Small intestine (tissue), 16 donors: ENCODE measurements around the gene BAZ1B. TPM values are rescaled to one million over a fixed set of nuclear protein-coding genes. Genes with fewer than 3 reads are reported as not detected.
"Not testable (repeated sequence)": the region's sequence is repeated elsewhere in the genome, so short reads cannot be mapped to it uniquely, and the experiment has no call there.

Experiments
- DNase-seq, 2 donors: peaks; one replicate each; pipeline versions ENCODE4 v3.0.0 to v3.0.0-alpha.2; 2013
- FAIRE-seq: peaks from 2 replicates; lab custom pipeline; 2012; peaks lifted over from hg19 to GRCh38; lab: Jason Lieb, UNC
- H3K27ac ChIP-seq, 3 donors: one replicate each; pipeline ENCODE4 v1.5.1; 2013; ENCODE audit warnings: low read length in 2 of 3, mild to moderate bottlenecking in 2 of 3, control low read depth in 1 of 3, inconsistent platforms in 1 of 3, low read depth in 1 of 3, moderate library complexity in 1 of 3
- H3K27me3 ChIP-seq, 3 donors: one replicate each; pipeline ENCODE4 v1.6.1; 2013; ENCODE audit warnings: low read length in 3 of 3, inconsistent platforms in 1 of 3; ENCODE audit not compliant: control insufficient read depth in 3 of 3, insufficient read depth in 3 of 3
- H3K36me3 ChIP-seq, 3 donors: one replicate each; pipeline ENCODE4 v1.6.1; 2013; ENCODE audit warnings: low read length in 3 of 3, inconsistent platforms in 1 of 3, low read depth in 1 of 3, mild to moderate bottlenecking in 1 of 3, moderate library complexity in 1 of 3; ENCODE audit not compliant: control insufficient read depth in 3 of 3, insufficient read depth in 2 of 3
- H3K4me1 ChIP-seq, 3 donors: one replicate each; pipeline ENCODE4 v1.6.1; 2013; ENCODE audit warnings: low read length in 2 of 3, inconsistent platforms in 1 of 3, low read depth in 1 of 3, mild to moderate bottlenecking in 1 of 3, moderate library complexity in 1 of 3; ENCODE audit not compliant: control insufficient read depth in 3 of 3, insufficient read depth in 2 of 3
- H3K4me3 ChIP-seq, 3 donors: one replicate each; pipeline ENCODE4 v1.5.1; 2013; ENCODE audit warnings: low read length in 3 of 3, control low read depth in 1 of 3, inconsistent platforms in 1 of 3, low read depth in 1 of 3, mild to moderate bottlenecking in 1 of 3, moderate library complexity in 1 of 3
- H3K9me3 ChIP-seq, 2 donors: one replicate each; pipeline ENCODE4 v1.6.1; 2013; ENCODE audit warnings: low read depth in 1 of 2, low read length in 1 of 2; ENCODE audit not compliant: control insufficient read depth in 2 of 2, insufficient read depth in 1 of 2
- WGBS, 3 donors: extraction: QIAGEN DNeasy Blood & Tissue Kit; methylation state at CpG; one replicate each; pipeline ENCODE4 v1.1.7; 2013; 5-methylcytosine and 5-hydroxymethylcytosine counted together
- long read RNA-seq, 10 donors: transcript quantifications; one replicate each; lab custom pipeline, GENCODE V29; 2026
- polyA plus RNA-seq, 4 donors: library from polyadenylated mRNA; stranded (reverse) in 3 of 4; unstranded in 1 of 4; fragments of 200-250 nt in 3 of 4; fragments of 120-200 nt in 1 of 4; gene quantifications; one replicate each; pipeline versions ENCODE4 v1.2.1 to v1.2.3, GENCODE V29; 2013
- donor health status: healthy with polysubstance abuse.
- donor health status: control.
- donor health status: control.
- donor health status: Bipolar disorder and iron deficiency.
- donor health status: healthy.

Gene BAZ1B
- 10 to 100 TPM; 15.7 to 34.4 (median 23.2) TPM for polyA plus RNA-seq
- long read RNA-seq, donor 1, result 0 reads
- long read RNA-seq, donor 2, result 0 reads
- long read RNA-seq, donor 3, partial matches to known transcripts, result 31 of 31 reads
- long read RNA-seq, donor 3, other reads (novel, unspliced or antisense), result 0 of 31 reads
- long read RNA-seq, donor 4, result 0 reads
- long read RNA-seq, donor 5, result 0 reads
- long read RNA-seq, donor 6, partial matches to known transcripts, result 14 of 14 reads
- long read RNA-seq, donor 6, other reads (novel, unspliced or antisense), result 0 of 14 reads
- long read RNA-seq, donor 7, result 0 reads
- long read RNA-seq, donor 8, result 0 reads
- long read RNA-seq, donor 9, result 0 reads
- long read RNA-seq, donor 10, partial matches to known transcripts, result 32 of 32 reads
- long read RNA-seq, donor 10, other reads (novel, unspliced or antisense), result 0 of 32 reads

GRCh38 chr7:73522105-73522872, at the start of gene BAZ1B:
BAZ1B (minus strand) TSS chr7:73522293; CDS start chr7:73521933, 360 bp downstream.
- peak; percentile 98 for DNase-seq
- H3K4me3 ChIP-seq, result peak within 1 kb of the TSS; percentile 53 to 100 (median 97)
- peaks cover 0 to 10% (median 0%) of the 10 kb centered on the region in 3 donors for H3K36me3 ChIP-seq
- FAIRE-seq, result no peak
- H3K27ac ChIP-seq, result peak within 1 kb of the TSS; percentile 60 to 98 (median 89)
- WGBS, 3 donors, result 0% methylated on average over 57 to 70 of the region's 71 CpGs
- no peaks in the 10 kb centered on the region for H3K9me3 ChIP-seq
- peaks cover 0 to 14% (median 3%) of the 10 kb centered on the region in 3 donors for H3K4me1 ChIP-seq
- H3K27me3 ChIP-seq, result no peaks in the 10 kb centered on the region

- Histone ChIP-seq H3K27me3 (no peaks in the 10 kb centered on the region), H3K4me3 (no peak overlapping the region), H3K9me3 (peaks cover 0 to 9% of the 10 kb centered on the region in 2 donors), H3K36me3 (peaks cover 21 to 74% (median 27%) of the 10 kb centered on the region in 3 donors), H3K4me1 (no peaks in the 10 kb centered on the region), H3K27ac (no peak overlapping the region)
- 90 to 95% (median 91%) methylated on average over 10 of the region's 10 CpGs for WGBS, 3 donors
- DNase-seq (no peak), FAIRE-seq (no peak)
These were observed 48.9 kb upstream of the BAZ1B start for GRCh38 chr7:73570977-73571376.

GRCh38 chr7:73570521-73570920, 48.4 kb upstream of the BAZ1B start:
- DNase-seq (no peak), FAIRE-seq (no peak)
- 97 to 99% (median 98%) methylated on average over 21 to 22 of the region's 22 CpGs for WGBS, 3 donors
- Histone ChIP-seq H3K4me1 (no peaks in the 10 kb centered on the region), H3K27me3 (no peaks in the 10 kb centered on the region), H3K36me3 (peaks cover 21 to 69% (median 27%) of the 10 kb centered on the region in 3 donors), H3K4me3 (no peak overlapping the region), H3K27ac (no peak overlapping the region), H3K9me3 (peaks cover 0 to 9% of the 10 kb centered on the region in 2 donors)

GRCh38 chr7:73569042-73569608, 47.0 kb upstream of the BAZ1B start:
- Histone ChIP-seq H3K4me3 (no peak overlapping the region), H3K4me1 (no peaks in the 10 kb centered on the region), H3K9me3 (peaks cover 0 to 9% of the 10 kb centered on the region in 2 donors), H3K36me3 (peaks cover 21 to 56% (median 24%) of the 10 kb centered on the region in 3 donors), H3K27ac (no peak overlapping the region), H3K27me3 (no peaks in the 10 kb centered on the region)
- DNase-seq, result no peak
- 77 to 84% (median 78%) methylated on average over 5 of the region's 5 CpGs for WGBS, 3 donors
- FAIRE-seq, result no peak

GRCh38 chr7:73567846-73568685, 46.0 kb upstream of the BAZ1B start:
- H3K4me3 ChIP-seq, result no peak overlapping the region
- H3K36me3 ChIP-seq, result peaks cover 14 to 45% (median 19%) of the 10 kb centered on the region in 3 donors
- H3K27me3 ChIP-seq, result no peaks in the 10 kb centered on the region
- peak overlapping the region in 1 of 3 donors; percentile 55 for H3K27ac ChIP-seq
- WGBS, 3 donors, result 75 to 78% (median 76%) methylated on average over 12 of the region's 12 CpGs
- DNase-seq, result no peak
- H3K4me1 ChIP-seq, result no peaks in the 10 kb centered on the region
- peaks cover 0 to 5% of the 10 kb centered on the region in 2 donors for H3K9me3 ChIP-seq
- no peak for FAIRE-seq

- 86 to 89% (median 88%) methylated on average over 4 of the region's 4 CpGs for WGBS, 3 donors
- FAIRE-seq, result no peak
- no peak for DNase-seq
These were observed 45.0 kb upstream of the BAZ1B start for GRCh38 chr7:73567140-73567539.

GRCh38 chr7:73566431-73566830, 44.3 kb upstream of the BAZ1B start:
- peak overlapping the region in 1 of 3 donors; percentile 60 for H3K4me3 ChIP-seq
- not testable (repeated sequence) for H3K9me3 ChIP-seq, H3K27me3 ChIP-seq, DNase-seq, FAIRE-seq, H3K4me1 ChIP-seq
- peaks cover 11 to 29% (median 15%) of the 10 kb centered on the region in 3 donors for H3K36me3 ChIP-seq
- peak overlapping the region in 1 of 3 donors; percentile 71 for H3K27ac ChIP-seq

More at GRCh38 chr7:73567140-73567539, 45.0 kb upstream of the BAZ1B start:
- Histone ChIP-seq H3K4me1 (no peaks in the 10 kb centered on the region), H3K27me3 (no peaks in the 10 kb centered on the region), H3K9me3 (no peaks in the 10 kb centered on the region), H3K4me3 (no peak overlapping the region), H3K36me3 (peaks cover 11 to 36% (median 15%) of the 10 kb centered on the region in 3 donors), H3K27ac (no peak overlapping the region)
